PFSK-1 (cell line): Measurements from ENCODE around the gene EGFL7.

ENCODE experiments used
- FOXP2 ChIP-seq: optimal IDR thresholded peaks from 2 replicates; pipeline ENCODE3; 2011; ENCODE audit warnings: borderline replicate concordance, control low read depth, inconsistent platforms; ENCODE audit not compliant: insufficient read depth; ENCODE audit errors: extremely low read length, extremely low read depth
- POLR2AphosphoS5 ChIP-seq: IDR thresholded peaks from 2 replicates; pipeline ENCODE4 v1.6.1; 2012; ENCODE audit warnings: low read depth, mild to moderate bottlenecking, control low read depth, low read length, moderate library complexity
- SIN3A ChIP-seq: IDR thresholded peaks from 2 replicates; pipeline ENCODE4 v1.6.1; 2012; ENCODE audit warnings: mild to moderate bottlenecking, low read length, moderate library complexity, borderline replicate concordance; ENCODE audit not compliant: insufficient read depth
- TAF1 ChIP-seq: IDR thresholded peaks from 2 replicates; pipeline ENCODE4 v1.6.1; 2012; ENCODE audit warnings: low read length, control low read depth, borderline replicate concordance; ENCODE audit not compliant: insufficient read depth
- TF ChIP-seq, protein P1 (sequence below), 2 experiments: IDR thresholded peaks; 2 replicates each; pipeline versions ENCODE4 v1.6.1 to v1.8.0; 2011 to 2012; ENCODE audit warnings: low read depth in 2 of 2, low read length in 2 of 2, control low read depth in 1 of 2, inconsistent platforms in 1 of 2, mild to moderate bottlenecking in 1 of 2, moderate library complexity in 1 of 2; ENCODE audit not compliant: insufficient read depth in 1 of 2

EGFL7 gene

DNA sequence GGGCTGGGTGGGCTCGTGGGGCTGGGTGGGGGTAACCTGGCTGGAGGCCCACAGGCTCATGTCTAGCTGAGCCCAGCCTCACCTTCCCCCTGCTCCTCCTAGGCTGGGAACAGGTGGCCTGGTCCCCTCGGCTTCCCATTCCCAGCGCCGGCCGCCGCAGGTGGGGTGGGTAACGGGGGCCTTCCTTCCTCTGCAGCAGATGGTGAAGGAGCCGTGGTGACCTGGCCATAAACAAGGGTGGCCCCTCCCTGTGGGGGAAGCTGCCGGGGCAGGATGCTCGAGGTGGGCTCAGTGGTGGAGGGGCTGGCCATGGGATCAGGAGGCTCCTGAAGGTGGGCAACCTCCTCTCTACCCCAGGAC, 41.0 kb upstream of the EGFL7 start:
- TF ChIP-seq, protein P1, sequence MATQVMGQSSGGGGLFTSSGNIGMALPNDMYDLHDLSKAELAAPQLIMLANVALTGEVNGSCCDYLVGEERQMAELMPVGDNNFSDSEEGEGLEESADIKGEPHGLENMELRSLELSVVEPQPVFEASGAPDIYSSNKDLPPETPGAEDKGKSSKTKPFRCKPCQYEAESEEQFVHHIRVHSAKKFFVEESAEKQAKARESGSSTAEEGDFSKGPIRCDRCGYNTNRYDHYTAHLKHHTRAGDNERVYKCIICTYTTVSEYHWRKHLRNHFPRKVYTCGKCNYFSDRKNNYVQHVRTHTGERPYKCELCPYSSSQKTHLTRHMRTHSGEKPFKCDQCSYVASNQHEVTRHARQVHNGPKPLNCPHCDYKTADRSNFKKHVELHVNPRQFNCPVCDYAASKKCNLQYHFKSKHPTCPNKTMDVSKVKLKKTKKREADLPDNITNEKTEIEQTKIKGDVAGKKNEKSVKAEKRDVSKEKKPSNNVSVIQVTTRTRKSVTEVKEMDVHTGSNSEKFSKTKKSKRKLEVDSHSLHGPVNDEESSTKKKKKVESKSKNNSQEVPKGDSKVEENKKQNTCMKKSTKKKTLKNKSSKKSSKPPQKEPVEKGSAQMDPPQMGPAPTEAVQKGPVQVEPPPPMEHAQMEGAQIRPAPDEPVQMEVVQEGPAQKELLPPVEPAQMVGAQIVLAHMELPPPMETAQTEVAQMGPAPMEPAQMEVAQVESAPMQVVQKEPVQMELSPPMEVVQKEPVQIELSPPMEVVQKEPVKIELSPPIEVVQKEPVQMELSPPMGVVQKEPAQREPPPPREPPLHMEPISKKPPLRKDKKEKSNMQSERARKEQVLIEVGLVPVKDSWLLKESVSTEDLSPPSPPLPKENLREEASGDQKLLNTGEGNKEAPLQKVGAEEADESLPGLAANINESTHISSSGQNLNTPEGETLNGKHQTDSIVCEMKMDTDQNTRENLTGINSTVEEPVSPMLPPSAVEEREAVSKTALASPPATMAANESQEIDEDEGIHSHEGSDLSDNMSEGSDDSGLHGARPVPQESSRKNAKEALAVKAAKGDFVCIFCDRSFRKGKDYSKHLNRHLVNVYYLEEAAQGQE (IDR thresholded peaks at IDR 0.05; ENCODE audit: insufficient read depth in 1 of 2, low read depth in 2 of 2, low read length in 2 of 2) = no peak
- no peak for TF ChIP-seq TAF1
- TF ChIP-seq SIN3A = no peak
- TF ChIP-seq FOXP2 = no peak
- no peak for TF ChIP-seq POLR2AphosphoS5

DNA sequence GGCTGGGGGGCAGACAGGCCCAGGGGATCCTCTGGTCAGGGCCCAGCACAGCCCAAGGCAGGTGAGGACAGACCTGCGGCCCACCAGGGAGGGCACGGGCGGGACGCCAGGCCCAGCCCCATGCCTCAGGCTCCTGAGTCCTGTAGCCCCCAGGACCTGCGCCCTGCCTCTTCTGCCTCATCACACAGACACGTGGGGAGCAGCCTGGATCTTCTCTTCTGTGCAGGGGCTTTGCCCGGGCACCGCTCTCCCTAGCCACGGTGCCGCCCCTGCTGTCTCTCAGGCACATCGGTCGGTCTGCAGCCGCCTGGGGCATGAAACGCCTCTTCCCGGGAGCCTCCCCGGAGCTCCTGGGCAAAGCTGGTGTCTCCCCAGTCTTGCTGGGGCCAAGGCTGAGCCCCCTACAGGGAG, 40.2 kb upstream of the EGFL7 start:
- TF ChIP-seq POLR2AphosphoS5 (no peak), FOXP2 (no peak), SIN3A (no peak), TAF1 (no peak)
- TF ChIP-seq, protein P1 (IDR thresholded peaks at IDR 0.05; ENCODE audit: insufficient read depth in 1 of 2, low read depth in 2 of 2, low read length in 2 of 2) = no peak

DNA sequence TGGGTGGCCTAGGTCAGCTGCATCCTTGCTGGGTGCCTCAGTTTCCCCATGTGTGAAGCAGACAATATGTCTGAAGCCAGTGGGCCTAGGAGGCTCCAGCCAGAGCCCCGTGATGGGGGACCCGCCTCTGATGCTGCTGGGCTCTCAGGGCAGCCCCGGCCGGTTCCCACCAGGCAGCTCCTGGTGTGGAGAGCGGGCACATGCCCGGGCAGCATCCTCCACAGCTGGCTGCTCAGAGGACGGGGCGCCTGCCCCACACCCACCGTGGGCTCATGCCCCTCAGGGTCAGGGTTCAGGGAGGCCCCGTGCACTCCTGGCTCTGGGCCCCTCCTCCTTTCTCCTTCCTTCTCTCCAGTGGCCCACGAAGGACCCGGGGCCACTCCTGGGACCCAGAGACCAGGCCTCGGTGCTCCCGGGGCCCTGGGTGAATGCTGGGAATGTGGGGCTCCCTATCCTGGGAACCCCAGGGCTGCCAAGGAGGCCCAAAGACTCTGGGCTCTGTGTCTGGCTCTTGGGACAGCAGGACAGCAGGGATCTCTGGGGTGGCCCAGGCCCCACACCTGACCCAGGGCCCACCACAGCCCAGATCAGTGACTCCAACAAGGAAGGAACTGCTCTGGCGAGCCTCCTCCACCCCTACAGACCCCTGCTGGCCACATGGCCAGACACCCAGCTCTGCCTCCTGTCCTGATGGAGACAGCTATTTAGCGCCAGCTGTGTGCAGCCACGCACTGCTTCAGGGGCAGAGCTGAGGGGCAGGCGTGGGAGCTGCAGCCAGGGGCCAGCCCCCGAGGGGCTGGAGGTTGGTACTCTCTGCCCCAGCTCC, 39.5 kb upstream of the EGFL7 start:
- no peak for TF ChIP-seq SIN3A
- no peak for TF ChIP-seq FOXP2
- TF ChIP-seq, protein P1 (IDR thresholded peaks at IDR 0.05; ENCODE audit: insufficient read depth in 1 of 2, low read depth in 2 of 2, low read length in 2 of 2) = no peak
- TF ChIP-seq POLR2AphosphoS5 = no peak
- TF ChIP-seq TAF1 = no peak

DNA sequence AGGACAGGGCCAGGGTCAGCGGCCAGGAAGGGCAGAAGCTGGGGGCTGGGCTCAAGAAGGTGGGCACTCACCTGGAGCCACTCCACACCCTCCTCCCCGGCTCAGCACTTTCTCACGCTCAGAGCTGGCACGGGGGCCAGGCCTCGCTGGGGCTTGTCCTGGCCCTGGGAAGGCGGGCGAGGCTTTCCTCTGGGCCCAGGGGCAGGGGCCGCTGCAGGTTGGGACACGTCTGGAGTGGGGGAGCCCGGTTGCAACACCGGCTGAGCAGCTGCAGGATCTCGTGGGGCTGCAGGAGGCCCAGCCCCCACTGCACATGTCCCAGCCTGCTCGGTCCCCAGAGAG, 38.9 kb upstream of the EGFL7 start:
- no peak for TF ChIP-seq TAF1
- TF ChIP-seq SIN3A = no peak
- no peak for TF ChIP-seq POLR2AphosphoS5
- TF ChIP-seq FOXP2 = no peak
- TF ChIP-seq, protein P1 (IDR thresholded peaks at IDR 0.05; ENCODE audit: insufficient read depth in 1 of 2, low read depth in 2 of 2, low read length in 2 of 2) = no peak
